ENCODE measurements around the gene TMX1. TPM values are rescaled to one million over a fixed set of nuclear protein-coding genes. Genes with fewer than 3 reads are reported as not detected.

Gene TMX1
- polyA plus RNA-seq, 1 experiment, result 29.5 TPM

- H3K27ac ChIP-seq (ENCODE audit: low read depth, low read length), result no peak overlapping the region
- H3K4me3 ChIP-seq (ENCODE audit: low read depth, low read length), result no peak overlapping the region
- H3K27me3 ChIP-seq (ENCODE audit: control insufficient read depth, insufficient read depth, low read length), result no peaks in the 10 kb centered on the region
- ChIA-PET POLR2A (no interaction called here), CTCF (interaction anchor here (0.6 to 0.7 kb wide), 3 partner anchors 11 to 529 kb away, joined by 3 read pairs; no protein-coding TSS in a partner anchor)
- no peak for DNase-seq (ENCODE audit: low read depth, low spot score)
- H3K9me3 ChIP-seq (ENCODE audit: control insufficient read depth, insufficient read depth, low read length), result no peaks in the 10 kb centered on the region
- TF ChIP-seq CTCF (IDR thresholded peaks at IDR 0.05; ENCODE audit: low read depth, low read length), result no peak
These were observed 8.3 kb downstream of the TMX1 start for GRCh38 chr14:51248016-51248987.

- no peak overlapping the region for H3K4me3 ChIP-seq (ENCODE audit: low read depth, low read length)
- ChIA-PET CTCF (no interaction called here), POLR2A (no interaction called here)
- no peak for DNase-seq (ENCODE audit: low read depth, low spot score)
- no peak overlapping the region for H3K27ac ChIP-seq (ENCODE audit: low read depth, low read length)
- H3K9me3 ChIP-seq (ENCODE audit: control insufficient read depth, insufficient read depth, low read length), result no peaks in the 10 kb centered on the region
- TF ChIP-seq CTCF (IDR thresholded peaks at IDR 0.05; ENCODE audit: low read depth, low read length), result no peak
- no peaks in the 10 kb centered on the region for H3K27me3 ChIP-seq (ENCODE audit: control insufficient read depth, insufficient read depth, low read length)
These were observed 11.4 kb downstream of the TMX1 start for GRCh38 chr14:51251486-51251885.

- peaks cover 3% of the 10 kb centered on the region; the same call in 1 of the 2 replicates for H3K9me3 ChIP-seq (ENCODE audit: control insufficient read depth, insufficient read depth, low read length)
- no peak overlapping the region for H3K27ac ChIP-seq (ENCODE audit: low read depth, low read length)
- ChIA-PET CTCF (no interaction called here), POLR2A (no interaction called here)
- no peak for TF ChIP-seq CTCF (IDR thresholded peaks at IDR 0.05; ENCODE audit: low read depth, low read length)
- no peak overlapping the region for H3K4me3 ChIP-seq (ENCODE audit: low read depth, low read length)
- H3K27me3 ChIP-seq (ENCODE audit: control insufficient read depth, insufficient read depth, low read length), result no peaks in the 10 kb centered on the region
- no peak for DNase-seq (ENCODE audit: low read depth, low spot score)
These were observed 13.8 kb downstream of the TMX1 start for GRCh38 chr14:51253880-51254279.

GRCh38 chr14:51258280-51258679 is 18.2 kb downstream of the TMX1 start:
- H3K27me3 ChIP-seq (ENCODE audit: control insufficient read depth, insufficient read depth, low read length), result no peaks in the 10 kb centered on the region
- ChIA-PET CTCF (interaction anchor here (1.1 kb wide), 1 partner anchor 522 kb away, joined by 3 read pairs; no protein-coding TSS in a partner anchor), POLR2A (no interaction called here)
- H3K4me3 ChIP-seq (ENCODE audit: low read depth, low read length), result no peak overlapping the region
- H3K27ac ChIP-seq (ENCODE audit: low read depth, low read length), result no peak overlapping the region
- peaks cover 3% of the 10 kb centered on the region; the same call in 1 of the 2 replicates for H3K9me3 ChIP-seq (ENCODE audit: control insufficient read depth, insufficient read depth, low read length)
- no peak for TF ChIP-seq CTCF (IDR thresholded peaks at IDR 0.05; ENCODE audit: low read depth, low read length)
- no peak for DNase-seq (ENCODE audit: low read depth, low spot score)

- Histone ChIP-seq H3K27me3 (ENCODE audit: control insufficient read depth, insufficient read depth, low read length) (no peaks in the 10 kb centered on the region), H3K27ac (ENCODE audit: low read depth, low read length) (no peak overlapping the region), H3K9me3 (ENCODE audit: control insufficient read depth, insufficient read depth, low read length) (peaks cover 3% of the 10 kb centered on the region; the same call in 1 of the 2 replicates), H3K4me3 (ENCODE audit: low read depth, low read length) (no peak overlapping the region)
- TF ChIP-seq CTCF (IDR thresholded peaks at IDR 0.05; ENCODE audit: low read depth, low read length), result no peak
- ChIA-PET CTCF (interaction anchor here (0.6 to 1.1 kb wide), 2 partner anchors 10 to 522 kb away, joined by 3 read pairs; no protein-coding TSS in a partner anchor), POLR2A (no interaction called here)
- no peak for DNase-seq (ENCODE audit: low read depth, low spot score)
These were observed 18.7 kb downstream of the TMX1 start for GRCh38 chr14:51258788-51259187.
